HG02678 (cell line): Measurements from ENCODE around the gene NGF.
"Not testable (repeated sequence)": the region's sequence is repeated elsewhere in the genome, so short reads cannot be mapped to it uniquely, and the experiment has no call there.

Experiments
- ATAC-seq: cut with Tn5 transposase; IDR thresholded peaks from one replicate; pipeline ENCODE4 v1.9.1; 2021; ENCODE audit warnings: mild to moderate bottlenecking, moderate library complexity; ENCODE audit not compliant: unreplicated experiment

The NGF gene

GRCh38 chr1:115337633-115338456 is at the start of gene NGF:
Gene NGF, minus strand, starts transcription at chr1:115338249. Its CDS starts 51,454 bp downstream, at chr1:115286795.
- ATAC-seq, result no peak

DNA sequence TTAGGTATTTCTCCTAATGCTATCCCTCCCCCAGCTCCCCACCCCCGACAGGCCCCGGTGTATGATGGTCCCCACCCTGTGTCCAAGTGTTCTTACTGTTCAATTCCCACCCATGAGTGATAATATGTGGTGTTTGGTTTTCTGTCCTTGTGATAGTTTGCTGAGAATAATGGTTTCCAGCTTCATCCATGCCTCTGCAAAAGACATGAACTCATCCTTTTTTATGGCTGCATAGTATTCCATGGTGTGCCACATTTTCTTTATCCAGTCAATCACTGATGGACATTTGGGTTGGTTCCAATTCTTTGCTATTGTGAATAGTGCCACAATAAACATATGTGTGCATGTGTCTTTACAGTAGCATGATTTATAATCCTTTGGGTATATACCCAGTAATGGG is 45.4 kb upstream of the NGF start:
- not testable (repeated sequence) for ATAC-seq

- ATAC-seq, result no peak
Measured at GRCh38 chr1:115379943-115380342, 41.9 kb upstream of the NGF start.

DNA sequence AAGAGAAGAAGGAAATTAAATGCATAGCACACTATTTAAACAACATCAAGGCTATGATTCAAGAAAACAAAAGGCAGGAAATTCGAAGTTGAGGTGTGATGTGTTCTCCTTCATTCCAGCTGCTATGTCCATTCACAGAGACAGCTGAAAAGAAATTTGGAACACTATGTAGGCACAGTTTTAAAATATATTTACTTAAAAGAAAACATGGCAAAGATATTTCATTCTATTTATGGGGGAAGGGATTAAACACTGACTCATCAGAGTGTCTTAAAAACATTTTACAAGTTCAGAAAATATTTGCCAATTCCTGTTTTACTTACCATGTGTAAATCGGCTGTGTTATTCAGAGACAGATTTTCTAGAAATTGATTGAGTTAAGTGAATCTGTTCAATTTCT is 39.4 kb upstream of the NGF start:
- no peak for ATAC-seq

GRCh38 chr1:115374598-115374997 is 36.5 kb upstream of the NGF start:
- ATAC-seq, result no peak

DNA sequence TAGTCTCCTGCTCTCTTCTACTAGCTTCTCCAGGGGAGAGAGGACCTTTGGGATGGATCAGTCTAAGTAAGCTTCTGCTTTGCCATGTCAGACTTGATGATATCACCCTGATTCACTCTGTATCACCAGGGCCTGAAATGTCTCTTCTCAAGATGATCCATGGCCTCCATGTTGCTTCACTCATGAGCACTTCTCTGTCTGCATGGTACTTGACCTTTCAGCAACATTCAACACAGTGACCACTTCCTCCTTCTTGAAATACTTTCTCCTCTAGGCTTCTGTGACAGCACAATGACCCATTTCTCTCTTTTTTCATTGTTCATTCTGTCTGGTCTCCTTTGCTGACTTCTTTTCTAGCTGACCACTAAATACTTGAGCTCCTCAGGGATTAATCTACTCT is 35.3 kb upstream of the NGF start:
- no peak for ATAC-seq

- ATAC-seq, result no peak
Measured at GRCh38 chr1:115365738-115366137, 27.7 kb upstream of the NGF start.

DNA sequence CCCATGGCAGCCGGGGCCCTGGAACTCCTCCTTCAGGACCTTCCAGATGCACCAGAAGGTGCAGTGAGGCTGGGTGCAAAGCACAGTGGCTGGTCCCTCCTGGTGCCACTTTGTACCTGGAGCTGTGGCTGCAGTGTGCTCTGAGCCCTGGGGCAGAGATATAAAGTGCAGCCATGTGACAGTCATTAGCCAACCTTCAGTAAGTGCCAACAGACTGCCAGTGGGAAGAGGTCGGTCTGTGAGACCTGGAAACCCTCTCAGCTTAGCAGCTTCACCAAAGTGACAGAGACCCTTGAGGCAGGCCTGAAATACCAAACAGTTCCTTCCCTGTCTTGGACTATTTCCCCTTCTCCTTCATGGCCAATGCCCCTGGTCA is 26.7 kb upstream of the NGF start:
- no peak for ATAC-seq

DNA sequence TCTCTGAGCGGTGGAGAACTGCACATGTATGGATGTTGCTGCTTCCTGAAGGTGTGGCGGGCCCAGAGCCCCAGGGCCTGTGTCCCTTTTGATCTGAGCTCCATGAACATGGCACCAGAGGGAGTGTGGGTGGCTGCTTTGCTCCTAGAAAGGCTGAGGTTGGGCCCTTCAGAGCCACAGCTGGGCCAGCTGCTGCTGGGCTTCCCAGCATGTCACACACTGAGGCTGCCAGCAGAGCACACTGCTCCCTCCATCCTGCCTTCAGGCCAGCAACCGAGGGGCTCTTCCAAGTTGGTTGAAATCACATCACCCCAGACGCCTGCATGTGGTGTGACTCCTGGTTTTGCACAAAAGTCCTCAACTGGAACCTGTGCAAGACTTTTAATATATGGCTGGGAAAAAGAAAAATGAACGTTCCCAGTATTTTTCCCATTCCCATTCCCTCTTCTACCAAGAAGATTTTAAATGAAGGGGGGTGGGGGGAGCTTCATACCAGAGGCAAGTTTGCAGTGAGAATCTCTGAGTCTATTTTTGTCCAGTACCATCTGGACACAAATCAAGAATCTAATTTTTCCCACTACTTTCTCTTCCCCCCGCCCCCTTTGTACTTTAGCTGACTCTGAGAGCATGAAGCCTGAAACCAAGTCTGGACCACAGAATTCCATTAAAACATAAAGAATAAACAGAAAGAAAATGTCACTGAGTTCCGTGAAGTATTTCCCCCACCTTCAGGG is 26.2 kb upstream of the NGF start:
- no peak for ATAC-seq

GRCh38 chr1:115363171-115363570 is 25.1 kb upstream of the NGF start:
- no peak for ATAC-seq

DNA sequence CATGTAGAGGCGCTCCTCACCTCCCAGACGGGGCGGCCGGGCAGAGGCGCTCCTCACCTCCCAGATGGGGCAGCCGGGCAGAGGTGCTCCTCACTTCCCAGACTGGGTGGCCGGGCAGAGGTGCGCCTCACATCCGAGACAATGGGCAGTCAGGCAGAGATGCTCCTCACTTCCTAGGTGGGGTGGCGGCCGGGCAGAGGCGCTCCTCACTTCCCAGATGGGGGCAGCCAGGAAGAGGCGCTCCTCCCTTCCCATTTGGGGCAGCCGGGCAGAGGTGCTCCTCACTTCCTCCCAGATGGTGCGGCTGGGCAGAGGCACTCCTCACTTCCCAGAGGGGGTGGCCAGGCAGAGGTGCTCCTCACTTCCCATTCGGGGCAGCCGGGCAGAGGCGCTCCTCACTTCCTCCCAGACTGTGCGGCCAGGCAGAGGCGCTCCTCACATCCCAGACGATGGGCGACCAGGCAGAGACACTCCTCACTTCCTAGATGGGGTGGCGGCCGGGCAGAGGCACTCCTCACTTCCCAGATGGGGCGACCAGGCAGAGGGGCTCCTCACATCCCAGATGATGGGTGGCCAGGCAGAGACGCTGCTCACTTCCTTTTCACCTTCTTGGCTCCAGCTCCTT is 22.6 kb upstream of the NGF start:
- ATAC-seq, result not testable (repeated sequence)

- ATAC-seq, result not testable (repeated sequence)
Measured at GRCh38 chr1:115359787-115360452, 21.9 kb upstream of the NGF start.

GRCh38 chr1:115356356-115356755 is 18.3 kb upstream of the NGF start:
- no peak for ATAC-seq

DNA sequence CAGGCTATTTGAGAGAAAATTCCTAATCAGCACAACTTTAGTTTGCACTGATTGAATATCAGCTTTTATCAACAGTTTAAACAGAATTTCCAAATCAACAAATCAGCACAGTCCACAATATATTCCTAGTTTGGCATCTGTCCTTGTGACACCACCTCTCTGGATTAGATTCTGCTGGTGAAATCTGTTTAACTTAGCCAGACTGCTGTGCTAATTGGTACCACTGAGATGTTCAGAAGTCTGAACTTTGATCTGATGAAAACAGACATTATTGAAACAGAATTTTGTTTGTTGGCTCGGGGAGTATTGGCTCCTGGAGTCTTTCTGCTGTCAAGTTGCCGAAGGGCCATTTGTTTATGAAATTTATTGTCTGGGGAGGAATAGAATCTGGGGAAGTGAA is 17.0 kb upstream of the NGF start:
- no peak for ATAC-seq

GRCh38 chr1:115351143-115351542 is 13.1 kb upstream of the NGF start:
- ATAC-seq, result no peak

DNA sequence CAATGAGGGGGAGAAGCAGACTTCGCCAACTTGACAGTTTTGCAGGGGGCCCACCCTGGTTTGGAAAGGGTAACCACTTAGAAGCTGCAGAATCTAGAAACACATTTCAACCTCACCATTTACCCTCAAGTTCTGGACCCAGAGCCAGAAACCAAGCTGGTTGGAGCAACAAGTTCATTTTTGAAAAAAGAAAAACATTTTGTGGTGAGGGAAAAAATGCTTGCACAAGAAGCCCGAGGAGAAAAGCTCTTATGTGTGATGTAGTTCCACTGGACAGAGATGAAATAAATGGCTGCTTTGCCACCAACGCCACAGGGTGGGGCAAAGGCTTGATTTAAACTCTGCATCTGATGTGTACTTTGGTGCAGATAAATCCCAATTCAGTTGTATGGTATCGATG is 10.6 kb upstream of the NGF start:
- no peak for ATAC-seq

- no peak for ATAC-seq
Measured at GRCh38 chr1:115347282-115347681, 9.2 kb upstream of the NGF start.

GRCh38 chr1:115343200-115343737 is 5.2 kb upstream of the NGF start:
- no peak for ATAC-seq

- ATAC-seq, result no peak
Measured at GRCh38 chr1:115341948-115342347, 3.9 kb upstream of the NGF start.

GRCh38 chr1:115340879-115341278 is 2.8 kb upstream of the NGF start:
- no peak for ATAC-seq

GRCh38 chr1:115338457-115338820 is 390 bp upstream of the NGF start:
- ATAC-seq, result no peak
